Brain pericyte (primary cell): ENCODE data around the gene RPL32.
"Not testable (repeated sequence)": the region's sequence is repeated elsewhere in the genome, so short reads cannot be mapped to it uniquely, and the experiment has no call there.

Experiments
- DNase-seq: peaks from one replicate; pipeline ENCODE4 v3.0.0-alpha.2; 2012; ENCODE audit warnings: low read depth, low spot score

Gene RPL32

DNA sequence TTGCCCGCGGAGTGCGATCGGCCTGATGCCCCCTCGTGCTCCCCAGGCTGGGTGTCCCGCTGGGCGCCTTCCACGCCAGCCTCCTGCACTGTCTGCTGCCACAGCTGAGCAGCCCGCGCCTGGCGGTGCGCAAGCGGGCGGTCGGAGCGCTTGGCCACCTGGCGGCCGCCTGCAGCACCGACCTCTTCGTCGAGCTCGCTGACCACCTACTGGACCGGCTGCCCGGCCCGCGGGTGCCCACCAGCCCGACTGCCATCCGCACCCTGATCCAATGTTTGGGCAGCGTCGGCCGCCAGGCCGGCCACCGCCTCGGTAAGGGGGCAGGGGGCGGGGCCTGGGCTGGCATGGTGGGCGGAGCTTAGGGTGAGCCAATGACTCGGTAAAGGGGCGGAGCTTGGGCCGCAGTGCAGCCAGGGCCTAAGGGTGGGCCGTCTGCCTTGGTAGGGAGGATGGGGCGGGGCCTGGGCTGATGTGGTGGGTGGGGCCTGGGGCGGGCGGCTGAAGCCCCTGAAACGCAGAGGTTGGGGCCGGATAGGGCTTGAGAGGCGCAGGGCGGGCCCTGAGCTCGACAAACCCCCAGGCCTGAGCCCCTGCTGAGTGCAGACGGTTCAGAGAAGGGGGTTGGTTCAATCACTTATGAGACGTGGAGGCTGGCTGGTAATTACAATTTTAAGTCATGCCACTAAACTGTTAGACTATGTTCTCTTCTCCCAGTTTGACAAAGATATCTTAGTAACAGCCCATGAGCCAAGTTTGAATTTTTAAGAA, 31.2 kb downstream of the RPL32 start:
- peak; percentile 73 for DNase-seq

DNA sequence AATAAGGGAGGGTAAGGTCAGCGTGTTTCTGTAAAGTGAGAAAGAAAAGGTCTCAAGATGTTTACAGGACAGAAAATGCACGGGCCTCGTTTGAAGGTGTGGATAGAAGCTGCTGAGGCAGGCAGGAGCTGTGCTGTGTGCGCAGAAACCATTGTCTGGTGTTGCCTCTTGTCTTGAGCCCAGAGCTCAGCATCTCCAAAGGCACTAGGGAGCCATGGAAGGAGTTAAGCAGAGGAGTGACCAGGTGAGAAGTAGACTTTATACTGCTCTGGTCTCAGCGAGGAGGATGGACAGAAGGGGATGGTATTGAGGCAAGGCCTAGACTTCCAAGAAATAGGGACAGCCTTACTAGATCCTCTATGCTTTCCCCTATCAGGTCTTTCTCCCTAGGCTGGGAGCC, 31.9 kb downstream of the RPL32 start:
- no peak for DNase-seq

GRCh38 chr3:12809001-12809400, 32.4 kb downstream of the RPL32 start:
- no peak for DNase-seq

- DNase-seq, result no peak
These were observed 32.8 kb downstream of the RPL32 start for GRCh38 chr3:12808587-12808986.

DNA sequence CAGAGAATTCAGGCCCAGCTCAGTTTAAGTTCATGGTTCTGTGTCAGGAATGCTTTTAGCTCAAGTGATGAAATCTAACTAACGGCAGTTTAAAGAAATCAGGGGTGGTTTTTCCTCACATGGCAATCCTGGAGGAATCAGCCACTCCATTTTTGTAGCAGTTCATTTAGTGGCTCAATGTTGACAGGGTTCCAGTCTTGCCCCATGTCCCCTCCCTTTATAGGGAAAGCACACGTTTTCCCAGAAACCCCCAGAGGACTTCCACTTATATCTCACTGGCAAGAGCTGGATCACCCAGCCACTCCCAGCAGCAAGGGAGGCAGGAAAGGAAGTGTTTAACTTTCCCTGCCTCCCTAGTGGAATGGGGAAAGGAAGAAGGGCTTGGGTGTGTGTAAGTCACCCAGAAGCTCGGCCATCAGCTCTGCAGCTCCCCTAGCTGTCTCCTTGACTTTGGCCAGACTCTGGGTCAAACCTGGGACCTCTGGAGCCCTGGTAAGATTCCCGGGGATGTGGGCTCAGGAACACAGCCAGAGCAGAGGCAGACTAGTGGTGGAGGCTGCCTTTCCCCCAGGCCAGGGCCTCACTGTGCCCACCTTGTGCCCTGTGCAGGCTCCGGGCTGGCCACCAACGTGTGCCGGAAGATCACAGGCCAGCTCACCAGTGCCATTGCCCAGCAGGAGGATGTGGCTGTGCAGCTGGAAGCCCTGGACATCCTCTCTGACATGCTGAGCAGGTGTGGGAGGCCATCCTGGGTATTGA, 33.6 kb downstream of the RPL32 start:
- DNase-seq, result no peak

DNA sequence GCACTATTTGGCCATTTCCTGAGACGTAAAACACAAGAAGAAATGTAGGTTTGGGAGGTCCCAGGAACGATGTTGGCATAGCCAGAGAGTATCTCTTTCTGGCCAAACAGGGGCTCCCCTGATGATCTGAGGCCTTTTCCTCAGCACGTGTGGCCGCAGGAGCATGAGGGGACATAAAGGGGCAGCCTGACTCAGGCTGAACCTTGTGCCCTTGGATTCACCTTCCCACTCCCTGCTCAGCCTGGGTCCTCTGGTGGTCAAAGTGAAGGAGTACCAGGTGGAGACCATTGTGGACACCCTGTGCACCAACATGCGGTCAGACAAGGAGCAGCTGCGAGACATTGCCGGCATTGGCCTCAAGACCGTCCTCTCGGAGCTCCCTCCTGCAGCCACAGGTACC, 34.3 kb downstream of the RPL32 start:
- DNase-seq, result no peak

GRCh38 chr3:12803371-12803770, 38.0 kb downstream of the RPL32 start:
- no peak for DNase-seq

- no peak for DNase-seq
These were observed 41.6 kb downstream of the RPL32 start for GRCh38 chr3:12799525-12800440.

GRCh38 chr3:12798559-12799179, 42.7 kb downstream of the RPL32 start:
- DNase-seq, result no peak

DNA sequence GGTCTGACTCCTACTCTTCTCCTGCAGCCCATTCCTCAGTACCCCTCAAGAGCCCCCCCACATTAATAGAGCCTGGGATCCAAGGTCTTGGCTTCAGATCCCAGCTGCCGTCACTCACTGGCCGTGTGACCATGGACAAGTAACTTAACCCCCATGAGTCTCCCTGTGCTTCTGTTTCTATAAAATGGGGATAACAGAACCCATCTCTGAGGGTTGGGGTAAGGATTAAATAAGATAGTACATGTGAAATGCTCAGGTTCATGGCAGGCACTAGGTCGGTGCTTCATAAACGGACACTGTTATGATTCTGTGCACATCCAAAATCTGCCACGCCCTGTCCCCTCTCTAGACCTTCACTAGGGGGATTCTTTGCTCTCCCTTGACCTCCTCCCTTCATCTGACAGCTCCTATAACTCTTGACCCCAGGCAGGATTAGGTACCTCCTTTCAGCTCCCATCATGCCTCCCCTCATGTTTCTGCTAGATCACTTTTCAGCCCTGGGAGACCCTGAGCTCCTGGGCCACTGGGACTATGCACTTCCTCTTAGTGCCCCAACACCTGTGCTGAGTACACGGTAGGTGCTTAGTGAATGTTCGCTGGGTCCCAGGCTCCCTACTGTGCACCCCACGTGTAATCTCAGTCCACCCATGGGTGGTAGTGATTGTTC, 43.3 kb downstream of the RPL32 start:
- DNase-seq, result no peak

GRCh38 chr3:12797124-12797891, 44.1 kb downstream of the RPL32 start:
- no peak for DNase-seq

- no peak for DNase-seq
These were observed 44.9 kb downstream of the RPL32 start, which contains the start of gene CAND2 for GRCh38 chr3:12796171-12797123. Gene CAND2 (plus strand): TSS chr3:12796680. CDS start chr3:12796721, 41 bp downstream.

GRCh38 chr3:12793701-12794100, 47.7 kb downstream of the RPL32 start:
- DNase-seq, result no peak

DNA sequence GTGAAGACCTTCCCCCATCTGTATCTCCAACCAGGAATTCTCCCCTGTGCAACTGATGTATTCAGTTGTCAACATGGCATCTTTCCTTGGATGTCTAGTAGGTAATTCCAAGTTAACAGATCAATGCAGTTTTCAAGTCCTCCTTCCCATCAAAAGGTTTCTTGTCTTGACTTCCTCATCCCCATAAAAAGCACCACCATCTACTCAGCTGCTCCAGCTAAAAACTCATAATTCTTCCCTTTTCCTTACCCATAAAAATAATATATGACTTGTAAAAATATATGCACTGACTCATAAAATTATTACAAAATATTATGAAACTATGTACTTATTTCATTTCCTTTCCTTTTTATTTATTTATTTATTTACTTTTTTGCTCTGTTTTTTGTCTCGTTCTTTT, 49.9 kb downstream of the RPL32 start:
- no peak for DNase-seq

- not testable (repeated sequence) for DNase-seq
These were observed 53.2 kb downstream of the RPL32 start for GRCh38 chr3:12787967-12788690.

DNA sequence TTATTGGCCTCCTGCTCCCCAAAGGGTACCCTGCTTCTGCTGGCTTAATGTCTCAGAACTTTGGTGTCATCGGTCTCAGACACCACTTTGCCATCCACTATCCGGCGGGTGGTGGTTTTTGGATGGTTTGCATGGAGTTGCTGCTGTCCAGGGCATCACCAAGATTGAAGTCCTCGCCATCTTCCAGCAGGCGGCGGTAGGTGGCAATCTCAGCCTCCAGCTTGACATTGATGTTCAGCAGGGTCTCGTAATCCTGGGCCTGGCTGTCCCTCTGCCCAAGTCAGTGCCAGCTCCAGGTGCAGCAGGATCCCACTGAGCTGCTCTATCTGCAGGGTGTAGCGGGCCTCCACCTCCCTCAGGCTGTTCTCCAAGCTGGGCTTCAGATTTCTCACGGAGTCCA, 54.0 kb downstream of the RPL32 start:
- DNase-seq, result not testable (repeated sequence)

- no peak for DNase-seq
These were observed 56.3 kb downstream of the RPL32 start for GRCh38 chr3:12785096-12785495.
